A673 (cell line): ENCODE measurements around the gene POU3F1. TPM values are rescaled to one million over a fixed set of nuclear protein-coding genes. Genes with fewer than 3 reads are reported as not detected.

Experiments used
- BruUV-seq: library from RNA; stranded (reverse); fragments of 400-500 nt; replicated peaks from 2 replicates; lab custom pipeline; 2021; lab: Mats Ljungman, UMichigan
- CTCF ChIA-PET: fragments of 300-600 bp; sonication (Branson Sonifier 250); formaldehyde crosslinking; loops from one replicate; lab custom pipeline; 2022; ENCODE audit warnings: antibody characterized with exemption; lab: Charles Lee
- POLR2A ChIA-PET: fragments of 300-600 bp; sonication (Branson Sonifier 250); formaldehyde crosslinking; loops from one replicate; lab custom pipeline; 2022; ENCODE audit warnings: antibody characterized with exemption; ENCODE audit not compliant: low non-redundant PET; lab: Charles Lee
- DNase-seq: peaks from one replicate; pipeline ENCODE4 v3.0.0-alpha.2; 2015; ENCODE audit warnings: low spot score
- H3K27ac ChIP-seq: fragments of 200-600 bp; sonication (generic); 2 replicates; pipeline ENCODE4 v1.5.1; 2016; ENCODE audit warnings: mixed run types, low read depth, mild to moderate bottlenecking, mixed read lengths, antibody characterized with exemption, low read length; ENCODE audit not compliant: poor library complexity, severe bottlenecking
- H3K27me3 ChIP-seq: fragments of 200-600 bp; sonication (generic); replicated peaks from 2 replicates; pipeline ENCODE4 v1.6.1; 2017; ENCODE audit warnings: mixed run types, low read depth, mild to moderate bottlenecking, mixed read lengths, antibody characterized with exemption, low read length; ENCODE audit not compliant: insufficient read depth, poor library complexity
- H3K36me3 ChIP-seq: fragments of 200-600 bp; sonication (generic); 2 replicates; pipeline ENCODE4 v1.6.1; 2016; ENCODE audit warnings: mixed run types, mild to moderate bottlenecking, mixed read lengths, antibody characterized with exemption, low read length; ENCODE audit not compliant: insufficient read depth, poor library complexity, severe bottlenecking
- H3K4me1 ChIP-seq: fragments of 200-600 bp; sonication (generic); 2 replicates; pipeline ENCODE4 v1.6.1; 2017; ENCODE audit warnings: mixed run types, mild to moderate bottlenecking, mixed read lengths, antibody characterized with exemption, low read length; ENCODE audit not compliant: insufficient read depth, poor library complexity, severe bottlenecking
- H3K4me3 ChIP-seq: fragments of 200-600 bp; sonication (generic); 2 replicates; pipeline ENCODE4 v1.5.1; 2016; ENCODE audit warnings: low read depth, mixed run types, mild to moderate bottlenecking, mixed read lengths, low read length; ENCODE audit not compliant: poor library complexity, severe bottlenecking
- H3K9me3 ChIP-seq: fragments of 200-600 bp; sonication (generic); 2 replicates; pipeline ENCODE4 v1.6.1; 2016; ENCODE audit warnings: mixed run types, low read depth, mild to moderate bottlenecking, mixed read lengths, antibody characterized with exemption, low read length; ENCODE audit not compliant: poor library complexity, severe bottlenecking
- EZH2 ChIP-seq: fragments of 200-600 bp; sonication (generic); IDR thresholded peaks from 2 replicates; pipeline ENCODE4 v1.6.1; 2017; ENCODE audit warnings: borderline replicate concordance, low read depth, mild to moderate bottlenecking, mixed read lengths, antibody characterized with exemption, low read length; ENCODE audit not compliant: poor library complexity, severe bottlenecking
- intact Hi-C: fragments of 100-400 bp; cut with micrococcal nuclease; formaldehyde crosslinking; loops from one replicate; pipeline ENCODE4 v1.10.0; 2022; ENCODE audit not compliant: unreplicated experiment
- total RNA-seq: library from RNA; stranded (reverse); gene quantifications from 2 replicates; pipeline ENCODE4 v1.2.3, GENCODE V29; 2021
- TF ChIP-seq, protein P1 (sequence below): fragments of 300-800, 200-600 bp; sonication (generic); conservative IDR thresholded peaks from 2 replicates; pipeline ENCODE4 v1.5.1; 2017; ENCODE audit warnings: low read depth, mild to moderate bottlenecking, antibody characterized with exemption, low read length, moderate library complexity, mixed read lengths

POU3F1 gene
- total RNA-seq, 1 experiment from 2014 or later = 92.9 TPM

DNA sequence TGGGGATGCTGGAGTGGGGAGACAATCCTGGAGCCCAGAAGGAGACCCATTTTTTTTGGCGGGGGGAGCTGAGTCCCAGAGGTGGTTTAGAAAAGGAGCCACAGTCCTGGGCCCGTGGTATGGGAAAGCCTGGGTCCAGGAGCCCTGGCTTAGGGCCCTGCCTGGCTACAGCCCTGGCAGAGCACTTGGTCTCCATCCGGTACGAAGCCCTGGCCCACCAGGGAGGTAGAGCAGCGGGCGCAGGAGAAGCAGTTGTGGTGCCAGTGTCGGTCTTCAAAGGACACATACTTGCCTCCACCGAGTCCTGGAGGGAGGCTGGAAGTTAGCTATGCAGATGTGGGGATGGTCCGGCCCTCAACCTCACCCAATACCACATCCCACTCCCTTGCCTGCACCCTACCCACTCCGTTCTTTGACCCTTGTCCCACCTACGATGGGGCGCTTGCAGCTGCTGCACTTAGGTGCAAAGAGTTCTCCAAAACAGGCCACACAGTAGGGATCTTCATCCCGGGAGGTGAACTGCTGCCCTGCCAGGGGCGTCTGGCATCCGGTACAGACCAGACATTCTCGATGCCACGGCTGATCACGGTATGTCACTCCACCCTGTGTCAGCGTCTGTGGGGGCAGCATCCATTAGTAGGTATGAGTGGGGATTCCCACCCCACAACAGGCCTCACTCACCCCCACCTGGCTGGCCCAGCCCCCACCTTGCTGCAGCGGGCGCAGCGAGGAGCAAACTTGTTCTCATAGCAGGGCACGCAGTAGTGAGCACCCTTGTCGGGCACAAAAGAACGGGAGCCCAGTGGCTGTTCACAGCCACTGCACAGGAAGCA is 49.1 kb downstream of the POU3F1 start:
- CTCF ChIA-PET = interaction anchor here (0.6 kb wide), 1 partner anchor 1011 kb away, joined by 3 read pairs; no protein-coding TSS in a partner anchor
- Histone ChIP-seq H3K36me3 (peaks cover 27% of the 10 kb centered on the region), H3K4me3 (no peak overlapping the region), H3K27ac (peak overlapping the region; percentile 99), H3K9me3 (no peaks in the 10 kb centered on the region), H3K27me3 (no peaks in the 10 kb centered on the region), H3K4me1 (peaks cover 62% of the 10 kb centered on the region)
- DNase-seq = no peak
- no peak for TF ChIP-seq EZH2
- TF ChIP-seq, protein P1, sequence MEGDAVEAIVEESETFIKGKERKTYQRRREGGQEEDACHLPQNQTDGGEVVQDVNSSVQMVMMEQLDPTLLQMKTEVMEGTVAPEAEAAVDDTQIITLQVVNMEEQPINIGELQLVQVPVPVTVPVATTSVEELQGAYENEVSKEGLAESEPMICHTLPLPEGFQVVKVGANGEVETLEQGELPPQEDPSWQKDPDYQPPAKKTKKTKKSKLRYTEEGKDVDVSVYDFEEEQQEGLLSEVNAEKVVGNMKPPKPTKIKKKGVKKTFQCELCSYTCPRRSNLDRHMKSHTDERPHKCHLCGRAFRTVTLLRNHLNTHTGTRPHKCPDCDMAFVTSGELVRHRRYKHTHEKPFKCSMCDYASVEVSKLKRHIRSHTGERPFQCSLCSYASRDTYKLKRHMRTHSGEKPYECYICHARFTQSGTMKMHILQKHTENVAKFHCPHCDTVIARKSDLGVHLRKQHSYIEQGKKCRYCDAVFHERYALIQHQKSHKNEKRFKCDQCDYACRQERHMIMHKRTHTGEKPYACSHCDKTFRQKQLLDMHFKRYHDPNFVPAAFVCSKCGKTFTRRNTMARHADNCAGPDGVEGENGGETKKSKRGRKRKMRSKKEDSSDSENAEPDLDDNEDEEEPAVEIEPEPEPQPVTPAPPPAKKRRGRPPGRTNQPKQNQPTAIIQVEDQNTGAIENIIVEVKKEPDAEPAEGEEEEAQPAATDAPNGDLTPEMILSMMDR = no peak
- POLR2A ChIA-PET = interaction anchor here (0.6 kb wide), 2 partner anchors 23 to 933 kb away, joined by 4 to 7 read pairs; no protein-coding TSS in a partner anchor
- no TSS peak for BruUV-seq
- intact Hi-C loops = no loop called here

DNA sequence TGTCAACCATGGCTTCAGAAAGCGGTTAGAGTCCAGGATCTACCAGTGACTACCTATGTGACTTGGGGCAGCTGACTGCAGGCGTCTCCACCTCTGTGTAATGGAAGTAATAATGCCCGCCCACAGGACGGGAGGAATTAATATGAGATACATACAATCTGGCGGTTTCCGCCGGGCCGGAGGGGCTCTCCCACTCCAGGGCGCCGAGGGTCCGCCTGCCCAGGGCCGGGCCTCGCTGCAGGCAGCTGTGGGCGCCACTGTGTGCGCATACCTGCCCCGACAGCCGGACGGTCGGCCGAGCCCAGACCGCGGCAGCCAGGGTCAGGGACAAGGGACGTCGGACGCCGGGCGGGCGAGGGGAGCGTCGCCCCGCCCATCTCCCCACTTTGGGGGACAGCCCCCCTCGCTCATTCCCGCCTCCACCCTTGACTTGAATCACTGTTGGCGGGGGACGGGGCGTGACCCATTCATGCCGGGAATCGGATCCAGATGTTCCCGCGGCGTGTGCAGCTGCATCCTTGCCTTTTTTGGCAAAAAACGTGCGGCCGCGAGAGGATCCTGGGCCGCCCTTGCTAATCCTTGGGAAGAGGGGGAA is 50.7 kb downstream of the POU3F1 start:
- no peak for TF ChIP-seq EZH2
- TF ChIP-seq, protein P1 = no peak
- peak overlapping the region; percentile 99 for H3K27ac ChIP-seq
- H3K4me1 ChIP-seq = peaks cover 52% of the 10 kb centered on the region
- H3K36me3 ChIP-seq = peaks cover 27% of the 10 kb centered on the region
- peak; percentile 97 for DNase-seq
- BruUV-seq = no TSS peak
- no peaks in the 10 kb centered on the region for H3K9me3 ChIP-seq
- POLR2A ChIA-PET = no interaction called here
- peak overlapping the region; percentile 54 for H3K4me3 ChIP-seq
- no peaks in the 10 kb centered on the region for H3K27me3 ChIP-seq
- CTCF ChIA-PET = interaction anchor here (0.7 kb wide), 1 partner anchor 388 kb away, joined by 11 read pairs; no protein-coding TSS in a partner anchor
- intact Hi-C loops = no loop called here

DNA sequence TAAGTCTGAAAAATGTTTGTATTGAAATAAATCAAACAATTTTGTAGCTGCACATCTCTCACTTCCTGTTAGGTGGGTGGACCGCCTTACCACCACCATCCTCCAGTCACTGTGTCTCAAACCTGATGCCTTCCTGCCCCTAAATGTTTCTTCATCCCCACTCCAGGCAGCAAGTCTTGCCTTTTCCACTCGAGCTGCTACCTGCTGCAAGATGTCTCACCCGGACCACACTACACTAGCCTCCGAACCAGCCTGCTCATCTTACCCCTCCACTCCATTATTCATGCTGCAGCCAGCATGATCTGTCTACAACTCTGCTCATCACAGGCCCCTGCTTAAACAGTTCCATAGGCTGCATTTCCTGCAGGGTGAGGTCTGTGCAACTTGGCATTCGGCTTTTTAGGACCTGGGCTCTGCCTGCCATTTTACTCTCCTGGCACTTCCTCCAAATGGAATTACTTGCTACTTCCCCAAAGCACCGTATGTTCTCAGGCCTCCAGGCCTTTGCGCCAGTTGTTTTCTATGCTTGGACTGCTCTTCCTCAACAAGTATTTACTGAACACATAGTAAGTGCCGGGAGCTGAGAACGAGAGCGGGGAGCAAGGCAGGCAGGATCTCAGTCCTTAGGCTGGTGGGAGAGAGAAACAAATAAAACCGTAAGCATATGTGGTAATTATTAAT is 51.6 kb downstream of the POU3F1 start:
- Histone ChIP-seq H3K27ac (peak overlapping the region; percentile 99), H3K9me3 (no peaks in the 10 kb centered on the region), H3K4me1 (peaks cover 46% of the 10 kb centered on the region), H3K4me3 (peak overlapping the region; percentile 54), H3K36me3 (peaks cover 27% of the 10 kb centered on the region), H3K27me3 (no peaks in the 10 kb centered on the region)
- intact Hi-C loops = no loop called here
- TSS peak; percentile 63 for BruUV-seq
- ChIA-PET CTCF (no interaction called here), POLR2A (no interaction called here)
- TF ChIP-seq EZH2 = no peak
- TF ChIP-seq, protein P1 = no peak
- DNase-seq = no peak
